ENCODE data around the gene GMPR2.

DNA sequence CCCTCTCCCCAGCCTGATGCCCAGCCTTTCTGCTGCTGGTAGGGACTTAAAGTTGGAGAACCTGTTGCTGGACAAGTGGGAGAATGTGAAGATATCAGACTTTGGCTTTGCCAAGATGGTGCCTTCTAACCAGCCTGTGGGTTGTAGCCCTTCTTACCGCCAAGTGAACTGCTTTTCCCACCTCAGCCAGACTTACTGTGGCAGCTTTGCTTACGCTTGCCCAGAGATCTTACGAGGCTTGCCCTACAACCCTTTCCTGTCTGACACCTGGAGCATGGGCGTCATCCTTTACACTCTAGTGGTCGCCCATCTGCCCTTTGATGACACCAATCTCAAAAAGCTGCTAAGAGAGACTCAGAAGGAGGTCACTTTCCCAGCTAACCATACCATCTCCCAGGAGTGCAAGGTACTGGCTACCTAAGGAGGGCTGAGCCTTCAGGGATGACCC, 25.6 kb upstream of the GMPR2 start:
- TF ChIP-seq CTCF (conservative IDR thresholded peaks at IDR 0.05; ENCODE audit: low read depth, low read length) (no peak), POLR2A (IDR thresholded peaks at IDR 0.05; ENCODE audit: low read depth, low read length) (no peak), MAFK (IDR thresholded peaks at IDR 0.05; ENCODE audit: low read depth, low read length) (no peak), RFX5 (IDR thresholded peaks at IDR 0.05; ENCODE audit: low read depth, low read length) (no peak), BHLHE40 (IDR thresholded peaks at IDR 0.05; ENCODE audit: low read depth, low read length) (no peak), RCOR1 (IDR thresholded peaks at IDR 0.05; ENCODE audit: insufficient replicate concordance, low read length) (no peak), CHD1 (IDR thresholded peaks at IDR 0.05; ENCODE audit: low read depth, low read length) (no peak), MAZ (IDR thresholded peaks at IDR 0.05; ENCODE audit: borderline replicate concordance, low read depth, low read length) (no peak), CEBPB (IDR thresholded peaks at IDR 0.05; ENCODE audit: low read depth, low read length) (no peak), SMC3 (IDR thresholded peaks at IDR 0.05; ENCODE audit: low read depth, low read length) (no peak), FOS (IDR thresholded peaks at IDR 0.05; ENCODE audit: low read depth, low read length) (no peak)
- TF ChIP-seq, protein P1, sequence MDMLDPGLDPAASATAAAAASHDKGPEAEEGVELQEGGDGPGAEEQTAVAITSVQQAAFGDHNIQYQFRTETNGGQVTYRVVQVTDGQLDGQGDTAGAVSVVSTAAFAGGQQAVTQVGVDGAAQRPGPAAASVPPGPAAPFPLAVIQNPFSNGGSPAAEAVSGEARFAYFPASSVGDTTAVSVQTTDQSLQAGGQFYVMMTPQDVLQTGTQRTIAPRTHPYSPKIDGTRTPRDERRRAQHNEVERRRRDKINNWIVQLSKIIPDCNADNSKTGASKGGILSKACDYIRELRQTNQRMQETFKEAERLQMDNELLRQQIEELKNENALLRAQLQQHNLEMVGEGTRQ (IDR thresholded peaks at IDR 0.05; ENCODE audit: low read depth, low read length), result no peak

All from IMR-90 (cell line).